Glutamatergic neuron (in vitro differentiated cells): ENCODE measurements around the gene NMNAT2. TPM values are rescaled to one million over a fixed set of nuclear protein-coding genes. Genes with fewer than 3 reads are reported as not detected.

ENCODE experiments used
- DNase-seq: peaks from one replicate; pipeline ENCODE4 v3.0.0; 2022
- H3K27ac Mint-ChIP-seq: one replicate; pipeline ENCODE4 v1.8.0; 2020; ENCODE audit warnings: mild to moderate bottlenecking, mixed read lengths, inconsistent platforms; ENCODE audit not compliant: unreplicated experiment
- H3K27me3 Mint-ChIP-seq: one replicate; pipeline ENCODE4 v1.8.0; 2020; ENCODE audit warnings: mild to moderate bottlenecking, moderate library complexity, mixed read lengths, inconsistent platforms; ENCODE audit not compliant: unreplicated experiment
- H3K36me3 Mint-ChIP-seq: one replicate; pipeline ENCODE4 v1.8.0; 2020; ENCODE audit warnings: mild to moderate bottlenecking, mixed read lengths, inconsistent platforms; ENCODE audit not compliant: unreplicated experiment
- H3K4me1 Mint-ChIP-seq: one replicate; pipeline ENCODE4 v1.8.0; 2020; ENCODE audit warnings: mild to moderate bottlenecking, low read depth, mixed read lengths, inconsistent platforms; ENCODE audit not compliant: unreplicated experiment
- H3K4me3 Mint-ChIP-seq: one replicate; pipeline ENCODE4 v1.8.0; 2020; ENCODE audit warnings: mild to moderate bottlenecking, mixed read lengths, inconsistent platforms; ENCODE audit not compliant: unreplicated experiment
- H3K9me3 Mint-ChIP-seq: one replicate; pipeline ENCODE4 v1.8.0; 2020; ENCODE audit warnings: mild to moderate bottlenecking, moderate library complexity, mixed read lengths, inconsistent platforms; ENCODE audit not compliant: unreplicated experiment
- CTCF ChIP-seq: fragments of 200-600 bp; sonication (generic); IDR thresholded peaks from one replicate; pipeline ENCODE4 v1.5.0; 2021; ENCODE audit not compliant: partially characterized antibody, unreplicated experiment
- total RNA-seq: library from RNA; stranded (reverse); fragmentation: NEBNext Ultra II Directional; extraction: Animal tissue kit (Norgen Biotek cat#: 25700); gene quantifications from one replicate; pipeline ENCODE4 v1.2.1, GENCODE V29; 2021; ENCODE audit not compliant: unreplicated experiment

NMNAT2 gene
- total RNA-seq, 1 donor from 2014 or later: 76.4 TPM

GRCh38 chr1:183236158-183236725 is 181.9 kb downstream of the NMNAT2 start:
- H3K4me1 Mint-ChIP-seq: peaks cover 21% of the 10 kb centered on the region
- peaks cover 2% of the 10 kb centered on the region for H3K9me3 Mint-ChIP-seq
- TF ChIP-seq CTCF: no peak
- H3K36me3 Mint-ChIP-seq: no peaks in the 10 kb centered on the region
- H3K27ac Mint-ChIP-seq: no peak overlapping the region
- H3K4me3 Mint-ChIP-seq: no peak overlapping the region
- no peak for DNase-seq
- peaks cover 6% of the 10 kb centered on the region for H3K27me3 Mint-ChIP-seq

- TF ChIP-seq CTCF: no peak
- H3K27ac Mint-ChIP-seq: no peak overlapping the region
- peaks cover 2% of the 10 kb centered on the region for H3K9me3 Mint-ChIP-seq
- no peak for DNase-seq
- peaks cover 6% of the 10 kb centered on the region for H3K27me3 Mint-ChIP-seq
- H3K4me3 Mint-ChIP-seq: no peak overlapping the region
- peaks cover 26% of the 10 kb centered on the region for H3K4me1 Mint-ChIP-seq
- no peaks in the 10 kb centered on the region for H3K36me3 Mint-ChIP-seq
These were observed 182.7 kb downstream of the NMNAT2 start for GRCh38 chr1:183235503-183235902.

- peak overlapping the region; percentile 6 for H3K4me3 Mint-ChIP-seq
- H3K36me3 Mint-ChIP-seq: no peaks in the 10 kb centered on the region
- peak; percentile 38 for DNase-seq
- peaks cover 6% of the 10 kb centered on the region for H3K27me3 Mint-ChIP-seq
- H3K27ac Mint-ChIP-seq: peak overlapping the region; percentile 39
- TF ChIP-seq CTCF: peak; percentile 88
- H3K4me1 Mint-ChIP-seq: peaks cover 28% of the 10 kb centered on the region
- H3K9me3 Mint-ChIP-seq: peaks cover 2% of the 10 kb centered on the region
These were observed 183.3 kb downstream of the NMNAT2 start for GRCh38 chr1:183234660-183235476.

- no peak overlapping the region for H3K4me3 Mint-ChIP-seq
These were observed 185.1 kb downstream of the NMNAT2 start for GRCh38 chr1:183233113-183233512.

More at GRCh38 chr1:183233113-183233512, 185.1 kb downstream of the NMNAT2 start:
- peaks cover 2% of the 10 kb centered on the region for H3K9me3 Mint-ChIP-seq
- no peak for TF ChIP-seq CTCF
- no peak overlapping the region for H3K27ac Mint-ChIP-seq
- DNase-seq: no peak
- H3K27me3 Mint-ChIP-seq: peaks cover 4% of the 10 kb centered on the region
- H3K36me3 Mint-ChIP-seq: no peaks in the 10 kb centered on the region
- peaks cover 18% of the 10 kb centered on the region for H3K4me1 Mint-ChIP-seq
